HepG2 (cell line): ENCODE data around the gene ADAD1.
"Not testable (repeated sequence)": the region's sequence is repeated elsewhere in the genome, so short reads cannot be mapped to it uniquely, and the experiment has no call there.

ENCODE experiments used
- DPF2 ChIP-seq: sonication (generic); formaldehyde crosslinking; IDR thresholded peaks from 2 replicates; pipeline ENCODE4 v1.4.0; 2020; ENCODE audit warnings: mild to moderate bottlenecking, low read depth, missing genetic modification reagents, borderline replicate concordance
- ZNF335 ChIP-seq: sonication (generic); formaldehyde crosslinking; IDR thresholded peaks from 2 replicates; pipeline ENCODE4 v1.4.0; 2020; ENCODE audit warnings: missing genetic modification reagents
- TF ChIP-seq, protein P1 (sequence below): sonication (generic); formaldehyde crosslinking; IDR thresholded peaks from 2 replicates; pipeline ENCODE4 v1.8.0; 2022; ENCODE audit warnings: mild to moderate bottlenecking, missing genetic modification reagents; ENCODE audit not compliant: insufficient replicate concordance

- TF ChIP-seq, protein P1, sequence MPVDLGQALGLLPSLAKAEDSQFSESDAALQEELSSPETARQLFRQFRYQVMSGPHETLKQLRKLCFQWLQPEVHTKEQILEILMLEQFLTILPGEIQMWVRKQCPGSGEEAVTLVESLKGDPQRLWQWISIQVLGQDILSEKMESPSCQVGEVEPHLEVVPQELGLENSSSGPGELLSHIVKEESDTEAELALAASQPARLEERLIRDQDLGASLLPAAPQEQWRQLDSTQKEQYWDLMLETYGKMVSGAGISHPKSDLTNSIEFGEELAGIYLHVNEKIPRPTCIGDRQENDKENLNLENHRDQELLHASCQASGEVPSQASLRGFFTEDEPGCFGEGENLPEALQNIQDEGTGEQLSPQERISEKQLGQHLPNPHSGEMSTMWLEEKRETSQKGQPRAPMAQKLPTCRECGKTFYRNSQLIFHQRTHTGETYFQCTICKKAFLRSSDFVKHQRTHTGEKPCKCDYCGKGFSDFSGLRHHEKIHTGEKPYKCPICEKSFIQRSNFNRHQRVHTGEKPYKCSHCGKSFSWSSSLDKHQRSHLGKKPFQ (CRISPR knock-in tag), result not testable (repeated sequence)
- TF ChIP-seq ZNF335; DPF2 (CRISPR knock-in tag): not testable (repeated sequence)
These were observed 10.0 kb upstream of the ADAD1 start for GRCh38 chr4:122368786-122369185.
